Measurements from ENCODE around the gene PPP2R1A.

The PPP2R1A gene

DNA sequence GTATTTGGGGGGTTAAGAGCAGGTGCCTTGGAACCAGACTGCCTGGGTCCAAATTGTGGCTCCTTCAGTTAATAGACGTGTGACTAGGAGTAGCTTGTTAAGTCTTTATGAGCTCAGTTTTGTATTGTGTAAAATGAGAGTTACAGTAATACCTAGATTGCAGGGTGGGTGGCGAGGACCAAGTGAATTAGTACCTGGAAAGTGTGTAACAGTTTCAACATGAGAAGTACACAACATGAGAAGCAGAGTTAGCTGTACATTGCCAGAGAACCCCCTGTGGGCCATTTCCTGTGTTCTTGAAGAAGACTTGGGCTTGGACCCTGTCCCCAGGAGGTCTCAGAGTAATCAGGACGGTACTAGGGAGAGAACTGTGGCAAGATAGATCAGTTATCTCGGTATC lies 36.8 kb downstream of the PPP2R1A start:
- TF ChIP-seq, protein P1, sequence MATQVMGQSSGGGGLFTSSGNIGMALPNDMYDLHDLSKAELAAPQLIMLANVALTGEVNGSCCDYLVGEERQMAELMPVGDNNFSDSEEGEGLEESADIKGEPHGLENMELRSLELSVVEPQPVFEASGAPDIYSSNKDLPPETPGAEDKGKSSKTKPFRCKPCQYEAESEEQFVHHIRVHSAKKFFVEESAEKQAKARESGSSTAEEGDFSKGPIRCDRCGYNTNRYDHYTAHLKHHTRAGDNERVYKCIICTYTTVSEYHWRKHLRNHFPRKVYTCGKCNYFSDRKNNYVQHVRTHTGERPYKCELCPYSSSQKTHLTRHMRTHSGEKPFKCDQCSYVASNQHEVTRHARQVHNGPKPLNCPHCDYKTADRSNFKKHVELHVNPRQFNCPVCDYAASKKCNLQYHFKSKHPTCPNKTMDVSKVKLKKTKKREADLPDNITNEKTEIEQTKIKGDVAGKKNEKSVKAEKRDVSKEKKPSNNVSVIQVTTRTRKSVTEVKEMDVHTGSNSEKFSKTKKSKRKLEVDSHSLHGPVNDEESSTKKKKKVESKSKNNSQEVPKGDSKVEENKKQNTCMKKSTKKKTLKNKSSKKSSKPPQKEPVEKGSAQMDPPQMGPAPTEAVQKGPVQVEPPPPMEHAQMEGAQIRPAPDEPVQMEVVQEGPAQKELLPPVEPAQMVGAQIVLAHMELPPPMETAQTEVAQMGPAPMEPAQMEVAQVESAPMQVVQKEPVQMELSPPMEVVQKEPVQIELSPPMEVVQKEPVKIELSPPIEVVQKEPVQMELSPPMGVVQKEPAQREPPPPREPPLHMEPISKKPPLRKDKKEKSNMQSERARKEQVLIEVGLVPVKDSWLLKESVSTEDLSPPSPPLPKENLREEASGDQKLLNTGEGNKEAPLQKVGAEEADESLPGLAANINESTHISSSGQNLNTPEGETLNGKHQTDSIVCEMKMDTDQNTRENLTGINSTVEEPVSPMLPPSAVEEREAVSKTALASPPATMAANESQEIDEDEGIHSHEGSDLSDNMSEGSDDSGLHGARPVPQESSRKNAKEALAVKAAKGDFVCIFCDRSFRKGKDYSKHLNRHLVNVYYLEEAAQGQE (IDR thresholded peaks at IDR 0.05; ENCODE audit: insufficient read depth in 1 of 2, low read depth in 2 of 2, low read length in 2 of 2): no peak
- TF ChIP-seq TAF1 (IDR thresholded peaks at IDR 0.05; ENCODE audit: borderline replicate concordance, insufficient read depth, low read length) (no peak), SIN3A (IDR thresholded peaks at IDR 0.05; ENCODE audit: borderline replicate concordance, insufficient read depth, low read length) (no peak), POLR2AphosphoS5 (IDR thresholded peaks at IDR 0.05; ENCODE audit: low read depth, low read length) (no peak), FOXP2 (optimal IDR thresholded peaks at IDR 0.05; ENCODE audit: borderline replicate concordance, extremely low read depth, extremely low read length, insufficient read depth) (no peak)

GRCh38 chr19:52227196-52227940 lies 37.5 kb downstream of the PPP2R1A start:
- no peak for TF ChIP-seq TAF1 (IDR thresholded peaks at IDR 0.05; ENCODE audit: borderline replicate concordance, insufficient read depth, low read length)
- TF ChIP-seq, protein P1 (IDR thresholded peaks at IDR 0.05; ENCODE audit: insufficient read depth in 1 of 2, low read depth in 2 of 2, low read length in 2 of 2): no peak
- no peak for TF ChIP-seq FOXP2 (optimal IDR thresholded peaks at IDR 0.05; ENCODE audit: borderline replicate concordance, extremely low read depth, extremely low read length, insufficient read depth)
- no peak for TF ChIP-seq POLR2AphosphoS5 (IDR thresholded peaks at IDR 0.05; ENCODE audit: low read depth, low read length)

DNA sequence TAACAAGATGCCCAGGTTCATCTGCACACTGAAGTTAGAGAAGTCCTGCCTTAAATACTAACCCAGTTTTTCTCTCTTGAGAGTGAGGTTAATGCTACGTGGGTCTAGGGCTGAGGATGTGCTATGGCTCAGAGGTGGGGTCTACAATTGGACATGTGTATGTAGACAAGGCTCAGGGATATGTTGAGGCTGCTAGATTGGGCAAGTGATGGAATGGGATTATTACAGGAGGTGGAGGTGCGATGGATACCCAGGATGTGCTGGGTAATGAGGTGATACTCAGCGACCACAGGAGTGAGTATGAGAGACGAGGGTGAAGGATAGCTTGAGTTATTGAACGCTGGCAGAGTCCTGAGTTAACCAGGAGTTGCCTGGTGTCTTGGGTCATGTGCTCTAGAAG lies 38.1 kb downstream of the PPP2R1A start:
- no peak for TF ChIP-seq SIN3A (IDR thresholded peaks at IDR 0.05; ENCODE audit: borderline replicate concordance, insufficient read depth, low read length)
- TF ChIP-seq, protein P1 (IDR thresholded peaks at IDR 0.05; ENCODE audit: insufficient read depth in 1 of 2, low read depth in 2 of 2, low read length in 2 of 2): no peak
- no peak for TF ChIP-seq FOXP2 (optimal IDR thresholded peaks at IDR 0.05; ENCODE audit: borderline replicate concordance, extremely low read depth, extremely low read length, insufficient read depth)
- TF ChIP-seq POLR2AphosphoS5 (IDR thresholded peaks at IDR 0.05; ENCODE audit: low read depth, low read length): no peak
- no peak for TF ChIP-seq TAF1 (IDR thresholded peaks at IDR 0.05; ENCODE audit: borderline replicate concordance, insufficient read depth, low read length)

- TF ChIP-seq, protein P1 (IDR thresholded peaks at IDR 0.05; ENCODE audit: insufficient read depth in 1 of 2, low read depth in 2 of 2, low read length in 2 of 2): no peak
- TF ChIP-seq SIN3A (IDR thresholded peaks at IDR 0.05; ENCODE audit: borderline replicate concordance, insufficient read depth, low read length) (no peak), POLR2AphosphoS5 (IDR thresholded peaks at IDR 0.05; ENCODE audit: low read depth, low read length) (peak; percentile 14; the same call in 1 of the 2 replicates), TAF1 (IDR thresholded peaks at IDR 0.05; ENCODE audit: borderline replicate concordance, insufficient read depth, low read length) (no peak)
Measured at GRCh38 chr19:52229524-52229923, 39.7 kb downstream of the PPP2R1A start.

Data from PFSK-1 (cell line).